ENCODE data around the gene SLC9A9.

SLC9A9 gene

GRCh38 chr3:143831994-143832393, 16.3 kb downstream of the SLC9A9 start (continued):
- TF ChIP-seq PATZ1 (CRISPR knock-in tag; IDR thresholded peaks at IDR 0.05; ENCODE audit: borderline replicate concordance) (no peak), CSRNP3 (CRISPR knock-in tag; IDR thresholded peaks at IDR 0.05) (no peak), ZFP3 (CRISPR knock-in tag; IDR thresholded peaks at IDR 0.05) (no peak), TSHZ2 (CRISPR knock-in tag; IDR thresholded peaks at IDR 0.05) (no peak), CSDC2 (CRISPR knock-in tag; IDR thresholded peaks at IDR 0.05) (no peak)

GRCh38 chr3:143831208-143831607, 17.1 kb downstream of the SLC9A9 start:
- no peak for TF ChIP-seq PPARA (CRISPR knock-in tag; IDR thresholded peaks at IDR 0.05; ENCODE audit: borderline replicate concordance)
- TF ChIP-seq TCF4 (CRISPR knock-in tag; IDR thresholded peaks at IDR 0.05; ENCODE audit: borderline replicate concordance): no peak
- no peak for TF ChIP-seq CSDC2 (CRISPR knock-in tag; IDR thresholded peaks at IDR 0.05)
- TF ChIP-seq ISL1 (CRISPR knock-in tag; IDR thresholded peaks at IDR 0.05): no peak
- no peak for TF ChIP-seq BACH2 (CRISPR knock-in tag; IDR thresholded peaks at IDR 0.05; ENCODE audit: borderline replicate concordance)
- TF ChIP-seq GLIS3 (CRISPR knock-in tag; IDR thresholded peaks at IDR 0.05): no peak
- TF ChIP-seq ZC3H10 (CRISPR knock-in tag; IDR thresholded peaks at IDR 0.05): no peak
- no peak for TF ChIP-seq ZNF565 (CRISPR knock-in tag; conservative IDR thresholded peaks at IDR 0.05; ENCODE audit: low read depth)
- no peak for TF ChIP-seq ZNF8 (CRISPR knock-in tag; IDR thresholded peaks at IDR 0.05)
- no peak for TF ChIP-seq ZFP3 (CRISPR knock-in tag; IDR thresholded peaks at IDR 0.05)
- TF ChIP-seq ARNTL (CRISPR knock-in tag; IDR thresholded peaks at IDR 0.05; ENCODE audit: borderline replicate concordance, low read depth): no peak
- TF ChIP-seq OSR1 (CRISPR knock-in tag; IDR thresholded peaks at IDR 0.05): no peak
- TF ChIP-seq RARB (CRISPR knock-in tag; IDR thresholded peaks at IDR 0.05): no peak
- TF ChIP-seq ESRRG (CRISPR knock-in tag; IDR thresholded peaks at IDR 0.05): no peak
- no peak for TF ChIP-seq TSHZ2 (CRISPR knock-in tag; IDR thresholded peaks at IDR 0.05)
- TF ChIP-seq CSRNP3 (CRISPR knock-in tag; IDR thresholded peaks at IDR 0.05): no peak
- no peak for TF ChIP-seq TOX (CRISPR knock-in tag; IDR thresholded peaks at IDR 0.05; ENCODE audit: borderline replicate concordance)
- no peak for TF ChIP-seq SNAI2 (CRISPR knock-in tag; IDR thresholded peaks at IDR 0.05)
- no peak for ATAC-seq

GRCh38 chr3:143830786-143831185, 17.5 kb downstream of the SLC9A9 start:
- TF ChIP-seq ZNF70 (CRISPR knock-in tag; IDR thresholded peaks at IDR 0.05) (no peak), CSDC2 (CRISPR knock-in tag; IDR thresholded peaks at IDR 0.05) (no peak), ZC3H10 (CRISPR knock-in tag; IDR thresholded peaks at IDR 0.05) (no peak), GLIS3 (CRISPR knock-in tag; IDR thresholded peaks at IDR 0.05) (no peak), ZNF8 (CRISPR knock-in tag; IDR thresholded peaks at IDR 0.05) (no peak), SNAI2 (CRISPR knock-in tag; IDR thresholded peaks at IDR 0.05) (no peak), ESRRG (CRISPR knock-in tag; IDR thresholded peaks at IDR 0.05) (no peak), ZFP3 (CRISPR knock-in tag; IDR thresholded peaks at IDR 0.05) (no peak), ARNTL (CRISPR knock-in tag; IDR thresholded peaks at IDR 0.05; ENCODE audit: borderline replicate concordance, low read depth) (no peak), OSR1 (CRISPR knock-in tag; IDR thresholded peaks at IDR 0.05) (no peak), TSHZ2 (CRISPR knock-in tag; IDR thresholded peaks at IDR 0.05) (no peak), PPARA (CRISPR knock-in tag; IDR thresholded peaks at IDR 0.05; ENCODE audit: borderline replicate concordance) (no peak)
- no peak for ATAC-seq
